SK-N-SH treated with all-trans-retinoic acid at 6 μM for 48 hours (cell line): ENCODE measurements around the gene ADRA1B.

Experiments
- ATAC-seq: fragments of 200-7000 bp; cut with Tn5 transposase; 3 replicates; pipeline ENCODE4 v1.9.1; 2020; ENCODE audit warnings: mild to moderate bottlenecking, moderate library complexity
- ARNTL ChIP-seq: fragments of 450-650 bp; formaldehyde crosslinking; IDR thresholded peaks from 2 replicates; pipeline ENCODE4 v1.5.0; 2020; ENCODE audit warnings: low read depth, mild to moderate bottlenecking, moderate library complexity, borderline replicate concordance
- BACH2 ChIP-seq: fragments of 250-450 bp; sonication (Bioruptor Pico); IDR thresholded peaks from 2 replicates; pipeline ENCODE4 v1.9.0; 2021; ENCODE audit warnings: mild to moderate bottlenecking, borderline replicate concordance
- CSRNP3 ChIP-seq: fragments of 250-450 bp; sonication (Bioruptor Pico); IDR thresholded peaks from 2 replicates; pipeline ENCODE4 v1.5.1; 2021; ENCODE audit warnings: mild to moderate bottlenecking, moderate library complexity
- ESRRG ChIP-seq: fragments of 250-450 bp; sonication (Bioruptor Pico); IDR thresholded peaks from 2 replicates; pipeline ENCODE4 v1.6.1; 2021; ENCODE audit warnings: mild to moderate bottlenecking
- ISL1 ChIP-seq: fragments of 250-450 bp; sonication (Bioruptor Pico); IDR thresholded peaks from 2 replicates; pipeline ENCODE4 v2.1.2; 2022; ENCODE audit warnings: mild to moderate bottlenecking, moderate library complexity
- POU6F1 ChIP-seq: fragments of 250-450 bp; sonication (Bioruptor Pico); IDR thresholded peaks from 2 replicates; pipeline ENCODE4 v1.8.0; 2021; ENCODE audit warnings: low read depth, mild to moderate bottlenecking, moderate library complexity, borderline replicate concordance
- RARB ChIP-seq: fragments of 250-450 bp; sonication (Bioruptor Pico); IDR thresholded peaks from 2 replicates; pipeline ENCODE4 v1.8.0; 2021; ENCODE audit warnings: mild to moderate bottlenecking, moderate library complexity
- SNAI2 ChIP-seq: fragments of 250-450 bp; sonication (Bioruptor Pico); IDR thresholded peaks from 2 replicates; pipeline ENCODE4 v1.5.0; 2020; ENCODE audit warnings: mild to moderate bottlenecking, moderate library complexity
- TCF4 ChIP-seq: fragments of 250-450 bp; sonication (Bioruptor Pico); IDR thresholded peaks from 2 replicates; pipeline ENCODE4 v1.8.0; 2021; ENCODE audit warnings: mild to moderate bottlenecking, moderate library complexity, borderline replicate concordance
- TOX ChIP-seq: fragments of 250-450 bp; sonication (Bioruptor Pico); IDR thresholded peaks from 2 replicates; pipeline ENCODE4 v1.8.0; 2021; ENCODE audit warnings: mild to moderate bottlenecking, moderate library complexity, borderline replicate concordance
- TSHZ2 ChIP-seq: fragments of 250-450 bp; sonication (Bioruptor Pico); IDR thresholded peaks from 2 replicates; pipeline ENCODE4 v1.5.0; 2020; ENCODE audit warnings: mild to moderate bottlenecking, moderate library complexity
- ZC3H10 ChIP-seq: fragments of 250-450 bp; sonication (Bioruptor Pico); IDR thresholded peaks from 2 replicates; pipeline ENCODE4 v1.5.1; 2021; ENCODE audit warnings: mild to moderate bottlenecking, moderate library complexity
- ZFP3 ChIP-seq: fragments of 250-450 bp; sonication (Bioruptor Pico); IDR thresholded peaks from 2 replicates; pipeline ENCODE4 v1.5.0; 2020; ENCODE audit warnings: mild to moderate bottlenecking, moderate library complexity
- ZFP30 ChIP-seq: fragments of 450-650 bp; formaldehyde crosslinking; IDR thresholded peaks from 2 replicates; pipeline ENCODE4 v1.5.0; 2022; ENCODE audit warnings: mild to moderate bottlenecking, moderate library complexity
- ZNF565 ChIP-seq: fragments of 450-650 bp; formaldehyde crosslinking; conservative IDR thresholded peaks from 2 replicates; pipeline ENCODE4 v1.5.0; 2020; ENCODE audit warnings: low read depth, mild to moderate bottlenecking, moderate library complexity
- ZNF8 ChIP-seq: fragments of 450-650 bp; formaldehyde crosslinking; IDR thresholded peaks from 2 replicates; pipeline ENCODE4 v1.5.0; 2020; ENCODE audit warnings: mild to moderate bottlenecking, moderate library complexity
- TF ChIP-seq, protein P1 (sequence below): fragments of 250-450 bp; sonication (Bioruptor Pico); IDR thresholded peaks from 2 replicates; pipeline ENCODE4 v1.8.0; 2020; ENCODE audit warnings: mild to moderate bottlenecking, moderate library complexity, borderline replicate concordance
- TF ChIP-seq, protein P2 (sequence below): fragments of 250-450 bp; sonication (Bioruptor Pico); IDR thresholded peaks from 2 replicates; pipeline ENCODE4 v1.5.1; 2020; ENCODE audit warnings: low read depth, mild to moderate bottlenecking, moderate library complexity

ADRA1B gene

DNA sequence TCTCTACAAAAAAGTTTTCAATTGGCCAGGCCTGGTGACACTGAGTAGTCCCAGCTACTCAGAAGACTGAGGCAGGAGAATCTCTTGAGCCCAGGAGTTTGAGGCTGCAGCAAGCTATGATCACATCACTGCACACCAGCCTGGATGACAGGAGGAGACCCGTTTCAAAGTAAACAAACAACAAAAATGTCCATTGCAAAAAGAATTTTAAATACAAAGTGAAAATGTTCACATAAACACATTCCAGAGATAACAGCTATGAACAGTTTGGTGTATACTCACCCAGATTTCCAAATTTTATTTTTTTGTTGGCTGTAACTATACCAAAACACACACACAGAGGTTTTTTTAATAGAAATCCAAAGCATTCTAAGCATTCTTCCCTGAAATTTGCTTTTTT, 39.8 kb downstream of the ADRA1B start:
- no peak for TF ChIP-seq ISL1 (CRISPR knock-in tag)
- no peak for TF ChIP-seq ZNF565 (CRISPR knock-in tag)
- no peak for TF ChIP-seq BACH2 (CRISPR knock-in tag)
- TF ChIP-seq TSHZ2 (CRISPR knock-in tag): no peak
- no peak for TF ChIP-seq ZFP3 (CRISPR knock-in tag)
- TF ChIP-seq RARB (CRISPR knock-in tag): no peak
- no peak for TF ChIP-seq ZC3H10 (CRISPR knock-in tag)
- no peak for TF ChIP-seq ESRRG
- TF ChIP-seq ZNF8 (CRISPR knock-in tag): no peak
- TF ChIP-seq, protein P1, sequence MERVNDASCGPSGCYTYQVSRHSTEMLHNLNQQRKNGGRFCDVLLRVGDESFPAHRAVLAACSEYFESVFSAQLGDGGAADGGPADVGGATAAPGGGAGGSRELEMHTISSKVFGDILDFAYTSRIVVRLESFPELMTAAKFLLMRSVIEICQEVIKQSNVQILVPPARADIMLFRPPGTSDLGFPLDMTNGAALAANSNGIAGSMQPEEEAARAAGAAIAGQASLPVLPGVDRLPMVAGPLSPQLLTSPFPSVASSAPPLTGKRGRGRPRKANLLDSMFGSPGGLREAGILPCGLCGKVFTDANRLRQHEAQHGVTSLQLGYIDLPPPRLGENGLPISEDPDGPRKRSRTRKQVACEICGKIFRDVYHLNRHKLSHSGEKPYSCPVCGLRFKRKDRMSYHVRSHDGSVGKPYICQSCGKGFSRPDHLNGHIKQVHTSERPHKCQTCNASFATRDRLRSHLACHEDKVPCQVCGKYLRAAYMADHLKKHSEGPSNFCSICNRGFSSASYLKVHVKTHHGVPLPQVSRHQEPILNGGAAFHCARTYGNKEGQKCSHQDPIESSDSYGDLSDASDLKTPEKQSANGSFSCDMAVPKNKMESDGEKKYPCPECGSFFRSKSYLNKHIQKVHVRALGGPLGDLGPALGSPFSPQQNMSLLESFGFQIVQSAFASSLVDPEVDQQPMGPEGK (CRISPR knock-in tag): no peak
- no peak for TF ChIP-seq ZFP30 (CRISPR knock-in tag)
- no peak for TF ChIP-seq CSRNP3 (CRISPR knock-in tag)
- TF ChIP-seq POU6F1: no peak
- no peak for TF ChIP-seq TCF4 (CRISPR knock-in tag)
- TF ChIP-seq ARNTL (CRISPR knock-in tag): no peak
- TF ChIP-seq, protein P2, sequence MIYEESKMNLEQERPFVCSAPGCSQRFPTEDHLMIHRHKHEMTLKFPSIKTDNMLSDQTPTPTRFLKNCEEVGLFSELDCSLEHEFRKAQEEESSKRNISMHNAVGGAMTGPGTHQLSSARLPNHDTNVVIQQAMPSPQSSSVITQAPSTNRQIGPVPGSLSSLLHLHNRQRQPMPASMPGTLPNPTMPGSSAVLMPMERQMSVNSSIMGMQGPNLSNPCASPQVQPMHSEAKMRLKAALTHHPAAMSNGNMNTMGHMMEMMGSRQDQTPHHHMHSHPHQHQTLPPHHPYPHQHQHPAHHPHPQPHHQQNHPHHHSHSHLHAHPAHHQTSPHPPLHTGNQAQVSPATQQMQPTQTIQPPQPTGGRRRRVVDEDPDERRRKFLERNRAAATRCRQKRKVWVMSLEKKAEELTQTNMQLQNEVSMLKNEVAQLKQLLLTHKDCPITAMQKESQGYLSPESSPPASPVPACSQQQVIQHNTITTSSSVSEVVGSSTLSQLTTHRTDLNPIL (CRISPR knock-in tag): no peak
- no peak for ATAC-seq

- TF ChIP-seq POU6F1 (no peak), ZNF8 (CRISPR knock-in tag) (no peak), SNAI2 (CRISPR knock-in tag) (no peak)
- ATAC-seq: no peak
Measured at GRCh38 chr5:159961176-159962160, 45.2 kb downstream of the ADRA1B start.

DNA sequence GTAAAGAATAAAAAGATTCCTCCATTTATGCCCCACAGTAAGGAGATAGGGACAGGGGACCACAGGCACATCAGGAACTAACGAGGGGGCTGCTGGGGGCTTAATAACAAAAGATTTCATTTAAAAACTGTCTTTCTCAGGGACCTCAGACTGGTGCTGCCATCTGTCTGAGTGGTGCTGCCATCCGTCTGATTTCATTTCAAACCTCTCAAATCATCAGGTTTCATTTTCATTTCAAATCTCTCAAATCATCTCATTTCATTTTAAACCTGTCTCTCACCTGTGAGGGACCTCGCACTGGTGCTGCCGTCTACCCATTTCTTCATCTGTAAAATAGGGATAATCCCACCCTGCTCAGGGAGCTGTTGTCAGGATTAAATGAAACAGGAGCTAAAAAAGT, 45.9 kb downstream of the ADRA1B start:
- TF ChIP-seq, protein P2 (CRISPR knock-in tag): no peak
- TF ChIP-seq TOX: no peak
- TF ChIP-seq RARB (CRISPR knock-in tag): no peak
- no peak for ATAC-seq
